ENCODE measurements around the gene PRTG. TPM values are rescaled to one million over a fixed set of nuclear protein-coding genes. Genes with fewer than 3 reads are reported as not detected.

Gene PRTG
- total and polyA plus RNA-seq, 2 experiments from 2014 or later, result under 0.01 TPM; not detected in 1

- H3K27me3 ChIP-seq (replicated peaks; ENCODE audit: insufficient read depth), result peaks cover 15% of the 10 kb centered on the region
- H4K20me1 ChIP-seq (ENCODE audit: insufficient read depth), result no peaks in the 10 kb centered on the region
- H3K9me3 ChIP-seq (ENCODE audit: low read depth), result no peaks in the 10 kb centered on the region
- H3K36me3 ChIP-seq (ENCODE audit: low read depth), result no peaks in the 10 kb centered on the region
- DNase-seq, result no peak
- H3K4me2 ChIP-seq (ENCODE audit: unreplicated experiment), result no peak overlapping the region
- no peaks in the 10 kb centered on the region for H3K4me1 ChIP-seq (ENCODE audit: insufficient read depth)
- H3K79me2 ChIP-seq (ENCODE audit: insufficient read depth), result no peaks in the 10 kb centered on the region
- no peak overlapping the region for H3K27ac ChIP-seq
- H3K9me2 ChIP-seq (ENCODE audit: insufficient read depth), result no peaks in the 10 kb centered on the region
- no peaks in the 10 kb centered on the region for H3F3A ChIP-seq (ENCODE audit: insufficient read depth)
- no peak overlapping the region for H3K9ac ChIP-seq
- in situ Hi-C loops (cut with MboI), result no loop called here
- TF ChIP-seq EZH2phosphoT487 (IDR thresholded peaks at IDR 0.05; ENCODE audit: insufficient read depth, low read depth), result no peak
- H2AFZ ChIP-seq, result no peak overlapping the region
- 57 to 69% methylated on average over 8 of the region's 8 CpGs for WGBS, 2 experiments (ENCODE audit: low coverage in 1 of 2, low lambda C conversion rate in 2 of 2, missing lambda C conversion rate in 2 of 2)
- no peak overlapping the region for H3K4me3 ChIP-seq
These were observed 34.2 kb downstream of the PRTG start for GRCh38 chr15:55708720-55709119.

- TF ChIP-seq EZH2 (IDR thresholded peaks at IDR 0.05; ENCODE audit: insufficient read depth, poor library complexity, severe bottlenecking) (no peak), EZH2phosphoT487 (IDR thresholded peaks at IDR 0.05; ENCODE audit: insufficient read depth, low read depth) (no peak)
- in situ Hi-C loops (cut with MboI), result no loop called here
- no peak overlapping the region for H2AFZ ChIP-seq
- no peaks in the 10 kb centered on the region for H3K36me3 ChIP-seq (ENCODE audit: low read depth)
- H3K9me3 ChIP-seq (ENCODE audit: low read depth), result no peaks in the 10 kb centered on the region
- 40 to 46% methylated on average over 4 of the region's 4 CpGs for WGBS, 2 experiments (ENCODE audit: low coverage in 1 of 2, low lambda C conversion rate in 2 of 2, missing lambda C conversion rate in 2 of 2)
- DNase-seq, result no peak
- H3K4me2 ChIP-seq (ENCODE audit: unreplicated experiment), result no peak overlapping the region
- no peaks in the 10 kb centered on the region for H4K20me1 ChIP-seq (ENCODE audit: insufficient read depth)
- no peaks in the 10 kb centered on the region for H3K9me2 ChIP-seq (ENCODE audit: insufficient read depth)
- H3K27ac ChIP-seq, result no peak overlapping the region
- H3K27me3 ChIP-seq (replicated peaks; ENCODE audit: insufficient read depth), result peaks cover 9% of the 10 kb centered on the region
- no peaks in the 10 kb centered on the region for H3K4me1 ChIP-seq (ENCODE audit: insufficient read depth)
- no peaks in the 10 kb centered on the region for H3K79me2 ChIP-seq (ENCODE audit: insufficient read depth)
- no peak overlapping the region for H3K4me3 ChIP-seq
- no peaks in the 10 kb centered on the region for H3F3A ChIP-seq (ENCODE audit: insufficient read depth)
- no peak overlapping the region for H3K9ac ChIP-seq
These were observed 35.0 kb downstream of the PRTG start for GRCh38 chr15:55707951-55708350.

GRCh38 chr15:55707518-55707917, 35.4 kb downstream of the PRTG start:
- no peak overlapping the region for H3K4me3 ChIP-seq
- no peaks in the 10 kb centered on the region for H3K9me3 ChIP-seq (ENCODE audit: low read depth)
- H3K9me2 ChIP-seq (ENCODE audit: insufficient read depth), result no peaks in the 10 kb centered on the region
- H3F3A ChIP-seq (ENCODE audit: insufficient read depth), result no peaks in the 10 kb centered on the region
- H3K79me2 ChIP-seq (ENCODE audit: insufficient read depth), result no peaks in the 10 kb centered on the region
- H3K4me1 ChIP-seq (ENCODE audit: insufficient read depth), result no peaks in the 10 kb centered on the region
- H3K27me3 ChIP-seq (replicated peaks; ENCODE audit: insufficient read depth), result peaks cover 7% of the 10 kb centered on the region
- H3K4me2 ChIP-seq (ENCODE audit: unreplicated experiment), result no peak overlapping the region
- no peak overlapping the region for H3K27ac ChIP-seq
- H4K20me1 ChIP-seq (ENCODE audit: insufficient read depth), result no peaks in the 10 kb centered on the region
- H3K9ac ChIP-seq, result no peak overlapping the region
- no peak for DNase-seq
- in situ Hi-C loops (cut with MboI), result no loop called here
- 73% methylated on average over 3 of the region's 3 CpGs for WGBS, 2 experiments (ENCODE audit: low coverage in 1 of 2, low lambda C conversion rate in 2 of 2, missing lambda C conversion rate in 2 of 2)
- TF ChIP-seq EZH2phosphoT487 (IDR thresholded peaks at IDR 0.05; ENCODE audit: insufficient read depth, low read depth) (no peak), EZH2 (IDR thresholded peaks at IDR 0.05; ENCODE audit: insufficient read depth, poor library complexity, severe bottlenecking) (no peak)
- H3K36me3 ChIP-seq (ENCODE audit: low read depth), result no peaks in the 10 kb centered on the region
- no peak overlapping the region for H2AFZ ChIP-seq

GRCh38 chr15:55703873-55704301, 39.1 kb downstream of the PRTG start:
- WGBS, 2 experiments (ENCODE audit: low coverage in 1 of 2, low lambda C conversion rate in 2 of 2, missing lambda C conversion rate in 2 of 2), result 20 to 26% methylated on average over 2 of the region's 2 CpGs
- no peaks in the 10 kb centered on the region for H3K4me1 ChIP-seq (ENCODE audit: insufficient read depth)
- H3K4me3 ChIP-seq, result no peak overlapping the region

GRCh38 chr15:55700876-55701275, 42.1 kb downstream of the PRTG start:
- Histone ChIP-seq H3K9me2 (ENCODE audit: insufficient read depth) (no peaks in the 10 kb centered on the region), H2AFZ (no peak overlapping the region), H3K27me3 (replicated peaks; ENCODE audit: insufficient read depth) (peaks cover 2% of the 10 kb centered on the region; the same call in 1 of the 2 replicates), H3K4me2 (ENCODE audit: unreplicated experiment) (no peak overlapping the region), H3K4me3 (no peak overlapping the region), H3K9me3 (ENCODE audit: low read depth) (no peaks in the 10 kb centered on the region), H4K20me1 (ENCODE audit: insufficient read depth) (no peaks in the 10 kb centered on the region), H3K36me3 (ENCODE audit: low read depth) (no peaks in the 10 kb centered on the region), H3K79me2 (ENCODE audit: insufficient read depth) (no peaks in the 10 kb centered on the region), H3F3A (ENCODE audit: insufficient read depth) (no peaks in the 10 kb centered on the region), H3K9ac (no peak overlapping the region), H3K27ac (no peak overlapping the region), H3K4me1 (ENCODE audit: insufficient read depth) (no peaks in the 10 kb centered on the region)
- no peak for DNase-seq
- TF ChIP-seq EZH2phosphoT487 (IDR thresholded peaks at IDR 0.05; ENCODE audit: insufficient read depth, low read depth) (no peak), EZH2 (IDR thresholded peaks at IDR 0.05; ENCODE audit: insufficient read depth, poor library complexity, severe bottlenecking) (no peak)
- WGBS, 2 experiments (ENCODE audit: low coverage in 1 of 2, low lambda C conversion rate in 2 of 2, missing lambda C conversion rate in 2 of 2), result 71 to 74% methylated on average over 6 of the region's 6 CpGs
- in situ Hi-C loops (cut with MboI), result no loop called here

More at GRCh38 chr15:55703873-55704301, 39.1 kb downstream of the PRTG start:
- Histone ChIP-seq H4K20me1 (ENCODE audit: insufficient read depth) (no peaks in the 10 kb centered on the region), H3K79me2 (ENCODE audit: insufficient read depth) (no peaks in the 10 kb centered on the region), H3K4me2 (ENCODE audit: unreplicated experiment) (no peak overlapping the region), H2AFZ (no peak overlapping the region), H3K36me3 (ENCODE audit: low read depth) (no peaks in the 10 kb centered on the region), H3K27me3 (replicated peaks; ENCODE audit: insufficient read depth) (peaks cover 7% of the 10 kb centered on the region; the same call in 1 of the 2 replicates), H3K9me3 (ENCODE audit: low read depth) (no peaks in the 10 kb centered on the region), H3K9ac (no peak overlapping the region), H3K9me2 (ENCODE audit: insufficient read depth) (no peaks in the 10 kb centered on the region), H3F3A (ENCODE audit: insufficient read depth) (no peaks in the 10 kb centered on the region), H3K27ac (no peak overlapping the region)
- DNase-seq, result no peak
- TF ChIP-seq EZH2 (IDR thresholded peaks at IDR 0.05; ENCODE audit: insufficient read depth, poor library complexity, severe bottlenecking) (no peak), EZH2phosphoT487 (IDR thresholded peaks at IDR 0.05; ENCODE audit: insufficient read depth, low read depth) (no peak)
- in situ Hi-C loops (cut with MboI), result no loop called here

All from GM23248 (cell line).